ENCODE data around the gene SHISA4. TPM values are rescaled to one million over a fixed set of nuclear protein-coding genes. Genes with fewer than 3 reads are reported as not detected.

The SHISA4 gene
- total RNA-seq, 1 donor from 2014 or later, result 0.85 TPM

GRCh38 chr1:201912832-201913231 lies 24.1 kb downstream of the SHISA4 start:
- Mint-ChIP-seq H3K36me3 (ENCODE audit: low read depth, unreplicated experiment) (peaks cover 5% of the 10 kb centered on the region), H3K4me1 (ENCODE audit: unreplicated experiment) (peaks cover 9% of the 10 kb centered on the region), H3K4me3 (ENCODE audit: unreplicated experiment) (no peak overlapping the region), H3K27ac (ENCODE audit: unreplicated experiment) (no peak overlapping the region), H3K27me3 (ENCODE audit: unreplicated experiment) (peaks cover 3% of the 10 kb centered on the region), H3K9me3 (ENCODE audit: unreplicated experiment) (no peaks in the 10 kb centered on the region)
- no peak for TF ChIP-seq CTCF (IDR thresholded peaks at IDR 0.05; ENCODE audit: unreplicated experiment)
- no peak for DNase-seq (ENCODE audit: low spot score)

- Mint-ChIP-seq H3K36me3 (ENCODE audit: low read depth, unreplicated experiment) (peaks cover 5% of the 10 kb centered on the region), H3K4me1 (ENCODE audit: unreplicated experiment) (peaks cover 9% of the 10 kb centered on the region), H3K4me3 (ENCODE audit: unreplicated experiment) (no peak overlapping the region), H3K27me3 (ENCODE audit: unreplicated experiment) (peaks cover 4% of the 10 kb centered on the region), H3K27ac (ENCODE audit: unreplicated experiment) (no peak overlapping the region), H3K9me3 (ENCODE audit: unreplicated experiment) (no peaks in the 10 kb centered on the region)
- no peak for TF ChIP-seq CTCF (IDR thresholded peaks at IDR 0.05; ENCODE audit: unreplicated experiment)
- no peak for DNase-seq (ENCODE audit: low spot score)
These were observed 25.9 kb downstream of the SHISA4 start for GRCh38 chr1:201914456-201915235.

- no peaks in the 10 kb centered on the region for H3K9me3 Mint-ChIP-seq (ENCODE audit: unreplicated experiment)
- no peak for TF ChIP-seq CTCF (IDR thresholded peaks at IDR 0.05; ENCODE audit: unreplicated experiment)
- peak overlapping the region; percentile 40 for H3K27ac Mint-ChIP-seq (ENCODE audit: unreplicated experiment)
- H3K36me3 Mint-ChIP-seq (ENCODE audit: low read depth, unreplicated experiment), result peaks cover 5% of the 10 kb centered on the region
- H3K27me3 Mint-ChIP-seq (ENCODE audit: unreplicated experiment), result peaks cover 4% of the 10 kb centered on the region
- H3K4me3 Mint-ChIP-seq (ENCODE audit: unreplicated experiment), result no peak overlapping the region
- DNase-seq (ENCODE audit: low spot score), result no peak
- peaks cover 9% of the 10 kb centered on the region for H3K4me1 Mint-ChIP-seq (ENCODE audit: unreplicated experiment)
These were observed 28.1 kb downstream of the SHISA4 start for GRCh38 chr1:201916649-201917249.

- no peak for DNase-seq (ENCODE audit: low spot score)
- Mint-ChIP-seq H3K36me3 (ENCODE audit: low read depth, unreplicated experiment) (peaks cover 5% of the 10 kb centered on the region), H3K4me3 (ENCODE audit: unreplicated experiment) (no peak overlapping the region), H3K9me3 (ENCODE audit: unreplicated experiment) (no peaks in the 10 kb centered on the region), H3K27ac (ENCODE audit: unreplicated experiment) (no peak overlapping the region), H3K4me1 (ENCODE audit: unreplicated experiment) (peaks cover 9% of the 10 kb centered on the region), H3K27me3 (ENCODE audit: unreplicated experiment) (peaks cover 4% of the 10 kb centered on the region)
- no peak for TF ChIP-seq CTCF (IDR thresholded peaks at IDR 0.05; ENCODE audit: unreplicated experiment)
These were observed 28.8 kb downstream of the SHISA4 start for GRCh38 chr1:201917362-201918033.
